ENCODE data around the gene CTAGE8. TPM values are rescaled to one million over a fixed set of nuclear protein-coding genes. Genes with fewer than 3 reads are reported as not detected.
A peak's percentile ranks its signal among the peaks of the same experiment; 100 is the strongest.
"Not testable (repeated sequence)": the region's sequence is repeated elsewhere in the genome, so short reads cannot be mapped to it uniquely, and the experiment has no call there.

The CTAGE8 gene
- total RNA-seq, 1 experiment from 2014 or later, result 9.9 TPM

DNA sequence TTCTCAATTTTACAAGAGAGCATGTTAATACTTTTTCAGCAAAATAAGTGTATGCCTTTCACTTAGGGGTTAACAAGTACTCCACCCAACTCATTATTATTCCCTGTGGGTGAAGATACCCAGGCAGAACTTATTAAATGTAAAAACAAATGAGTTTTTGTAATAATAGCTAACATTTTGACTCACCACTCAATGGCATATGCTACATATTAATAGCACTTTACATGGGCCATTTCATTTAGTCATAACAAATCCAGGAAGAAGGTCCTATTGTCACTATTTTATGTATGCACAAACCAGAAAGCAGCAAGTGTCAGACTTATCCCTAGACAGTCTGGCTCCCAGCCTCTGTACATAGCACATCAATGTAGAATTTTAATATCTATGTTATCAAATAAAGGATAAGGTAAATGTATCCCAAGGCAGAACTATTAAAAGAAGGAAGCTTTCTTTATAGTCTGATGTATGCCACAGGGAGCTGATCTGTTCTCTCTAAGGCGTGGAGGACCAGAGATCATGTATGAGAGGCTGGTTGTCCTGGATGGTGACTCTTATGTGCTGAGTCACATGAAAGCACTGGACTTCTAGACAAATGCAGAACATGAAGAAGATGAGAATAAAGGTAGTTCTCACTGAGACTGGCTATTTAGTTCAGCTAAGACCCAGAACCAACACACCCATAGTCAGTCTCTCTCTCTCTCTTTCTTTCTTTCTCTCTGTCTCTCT, 33.7 kb upstream of the CTAGE8 start:
- H3F3A ChIP-seq (ENCODE audit: insufficient read depth, low read depth); H3K27me3 ChIP-seq (ENCODE audit: insufficient read depth, low read depth); H3K9me2 ChIP-seq (ENCODE audit: insufficient read depth); H3K4me1 ChIP-seq (replicated peaks; ENCODE audit: insufficient read depth); H2AFZ ChIP-seq; intact Hi-C loops (cut with micrococcal nuclease; ENCODE audit: unreplicated experiment); H3K4me2 ChIP-seq; CTCF ChIA-PET; H3K9me3 ChIP-seq (ENCODE audit: insufficient read depth, low read depth); H3K79me2 ChIP-seq (ENCODE audit: low read depth); H3K36me3 ChIP-seq (ENCODE audit: low read depth); POLR2A ChIA-PET (ENCODE audit: unreplicated experiment); H3K4me3 ChIP-seq; BruUV-seq (replicated peaks); H3K27ac ChIP-seq; H4K20me1 ChIP-seq (ENCODE audit: insufficient read depth): not testable (repeated sequence)
- peak in 1 of 2 experiments; percentile 9 for DNase-seq

DNA sequence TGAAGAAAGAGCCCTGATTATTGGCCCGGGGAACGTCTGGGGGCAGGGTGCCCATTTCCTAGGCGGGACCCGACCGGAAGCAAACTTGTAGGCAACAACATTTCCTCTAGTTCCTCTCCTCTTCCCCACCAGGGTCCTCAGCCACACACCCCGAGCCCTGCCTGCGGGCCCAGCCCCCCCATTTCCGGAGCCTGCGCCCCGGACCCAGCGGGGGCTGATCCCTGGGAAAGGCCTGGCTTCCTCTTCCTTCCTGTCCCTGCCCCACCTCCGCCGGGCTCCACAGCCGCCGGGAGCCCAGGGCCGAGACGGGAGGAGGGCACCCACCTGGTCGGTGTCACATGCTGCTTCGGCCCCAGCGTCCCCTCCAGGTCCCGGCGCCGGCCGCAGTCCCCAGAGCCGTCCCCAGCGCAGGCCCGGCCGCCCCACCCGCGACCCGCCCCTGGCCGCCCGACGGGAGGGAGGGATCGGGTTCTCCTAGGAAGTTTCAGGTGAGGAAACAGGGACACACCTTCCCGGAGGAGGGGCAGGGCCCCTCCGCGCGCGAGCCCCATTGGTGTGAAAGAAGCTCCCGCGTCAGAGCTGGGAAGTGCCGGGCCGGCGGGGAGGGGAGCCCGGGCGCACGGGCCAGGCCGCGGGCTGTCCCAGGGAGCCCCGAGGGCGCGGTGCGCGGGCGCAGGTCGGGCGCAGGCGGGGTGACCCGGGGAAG, 24.9 kb upstream of the CTAGE8 start:
- DNase-seq; H3K27me3 ChIP-seq (ENCODE audit: insufficient read depth, low read depth); H3K27ac ChIP-seq; H3K4me3 ChIP-seq; H3K9me3 ChIP-seq (ENCODE audit: insufficient read depth, low read depth); POLR2A ChIA-PET (ENCODE audit: unreplicated experiment); CTCF ChIA-PET; H3K4me1 ChIP-seq (replicated peaks; ENCODE audit: insufficient read depth); H3K4me2 ChIP-seq; H3K9me2 ChIP-seq (ENCODE audit: insufficient read depth); H3K79me2 ChIP-seq (ENCODE audit: low read depth); H3F3A ChIP-seq (ENCODE audit: insufficient read depth, low read depth); H2AFZ ChIP-seq; intact Hi-C loops (cut with micrococcal nuclease; ENCODE audit: unreplicated experiment); H4K20me1 ChIP-seq (ENCODE audit: insufficient read depth); H3K36me3 ChIP-seq (ENCODE audit: low read depth): not testable (repeated sequence)
- BruUV-seq (replicated peaks), result TSS peak; percentile 69

DNA sequence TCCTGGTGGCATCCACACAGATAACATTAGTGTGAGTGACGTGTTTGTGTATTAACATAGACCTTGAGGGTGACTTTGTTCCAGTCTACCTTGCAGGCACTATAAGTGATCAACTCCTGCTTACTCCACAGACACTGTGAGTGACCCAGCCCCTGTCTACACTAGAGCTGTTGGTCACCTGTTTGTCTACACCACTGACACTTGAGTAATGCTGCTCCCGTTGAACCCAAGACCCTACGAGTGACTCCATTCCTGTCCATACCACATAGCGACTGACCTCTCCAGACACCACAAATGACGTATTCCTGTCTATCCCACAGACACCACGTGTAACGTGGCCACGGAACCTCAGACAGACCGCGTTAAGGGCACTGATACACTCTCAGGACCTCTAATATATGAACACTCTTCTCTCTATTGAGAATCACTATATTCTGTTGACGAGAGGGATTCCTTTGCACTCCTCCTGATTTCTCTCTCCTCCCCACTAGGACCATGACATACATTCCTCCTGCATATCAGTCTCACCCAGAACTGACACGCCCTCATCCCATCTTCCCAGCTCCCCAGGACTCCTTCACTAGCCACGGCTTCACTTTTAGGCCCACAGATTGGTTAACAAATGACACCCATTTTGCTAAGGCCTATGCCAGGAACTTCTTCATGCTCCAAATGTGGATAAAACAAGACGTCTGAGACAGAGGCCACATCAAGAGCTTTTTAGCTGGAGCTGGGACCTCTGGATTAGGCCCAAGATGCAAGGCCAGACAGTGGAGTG, 23.5 kb upstream of the CTAGE8 start:
- H3K4me1 ChIP-seq (replicated peaks; ENCODE audit: insufficient read depth); H2AFZ ChIP-seq; BruUV-seq (replicated peaks); H3K9me2 ChIP-seq (ENCODE audit: insufficient read depth); H3F3A ChIP-seq (ENCODE audit: insufficient read depth, low read depth); CTCF ChIA-PET; H3K27me3 ChIP-seq (ENCODE audit: insufficient read depth, low read depth); H3K36me3 ChIP-seq (ENCODE audit: low read depth); intact Hi-C loops (cut with micrococcal nuclease; ENCODE audit: unreplicated experiment); H4K20me1 ChIP-seq (ENCODE audit: insufficient read depth); H3K9me3 ChIP-seq (ENCODE audit: insufficient read depth, low read depth); H3K4me3 ChIP-seq; H3K79me2 ChIP-seq (ENCODE audit: low read depth); H3K27ac ChIP-seq; H3K4me2 ChIP-seq; DNase-seq; POLR2A ChIA-PET (ENCODE audit: unreplicated experiment): not testable (repeated sequence)

DNA sequence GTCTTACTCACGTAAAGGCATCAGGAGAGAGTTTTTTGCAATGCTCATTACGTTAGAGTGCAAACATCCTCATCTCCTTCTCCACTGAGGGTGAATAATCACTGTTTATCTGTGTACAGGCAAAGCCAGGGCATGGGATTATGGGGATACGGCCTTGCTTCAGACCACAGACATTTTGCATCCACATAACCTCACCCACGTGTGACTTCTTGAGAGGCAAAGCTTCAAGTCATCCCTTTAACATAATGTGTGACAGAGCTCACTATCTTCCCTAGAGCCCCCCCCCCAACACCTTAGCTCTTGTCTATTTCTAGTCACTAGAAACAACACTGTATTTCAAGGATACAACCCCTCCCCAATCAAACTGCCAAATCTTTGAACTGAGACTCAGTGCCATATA, 22.5 kb upstream of the CTAGE8 start:
- H3K9me2 ChIP-seq (ENCODE audit: insufficient read depth); DNase-seq; H3F3A ChIP-seq (ENCODE audit: insufficient read depth, low read depth); H3K27ac ChIP-seq; H4K20me1 ChIP-seq (ENCODE audit: insufficient read depth); CTCF ChIA-PET; H3K27me3 ChIP-seq (ENCODE audit: insufficient read depth, low read depth); POLR2A ChIA-PET (ENCODE audit: unreplicated experiment); H3K79me2 ChIP-seq (ENCODE audit: low read depth); H3K9me3 ChIP-seq (ENCODE audit: insufficient read depth, low read depth); H2AFZ ChIP-seq; H3K4me2 ChIP-seq; BruUV-seq (replicated peaks); intact Hi-C loops (cut with micrococcal nuclease; ENCODE audit: unreplicated experiment); H3K4me3 ChIP-seq; H3K36me3 ChIP-seq (ENCODE audit: low read depth); H3K4me1 ChIP-seq (replicated peaks; ENCODE audit: insufficient read depth): not testable (repeated sequence)

DNA sequence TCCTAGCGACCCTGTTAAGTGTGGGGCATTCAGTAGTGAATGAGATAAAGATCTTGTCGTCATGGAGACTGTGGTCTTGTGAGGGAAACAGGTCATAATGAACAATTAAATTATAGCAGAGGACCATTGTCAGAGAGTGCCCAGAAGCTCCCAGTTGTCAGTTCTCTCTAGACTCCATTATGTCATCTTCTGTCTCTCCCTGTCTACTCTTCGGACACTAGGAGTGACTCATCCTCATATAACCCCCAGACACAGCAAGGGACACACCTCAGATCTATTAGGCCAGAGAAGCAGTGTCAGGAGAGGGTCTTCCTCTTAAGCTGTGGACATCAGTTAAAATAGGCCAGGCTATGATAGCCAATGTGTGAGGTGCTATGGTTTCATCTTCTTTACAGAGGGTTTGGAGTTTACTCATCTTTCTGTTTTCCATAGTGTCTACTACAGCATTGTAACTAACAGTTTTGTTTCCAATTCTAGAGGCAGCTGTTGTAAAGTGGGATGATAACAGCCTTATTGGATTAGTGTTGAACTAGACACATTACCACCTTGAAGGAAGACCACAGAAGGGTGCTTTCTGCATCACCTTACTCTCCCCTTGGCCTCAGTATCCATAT, 18.2 kb upstream of the CTAGE8 start:
- intact Hi-C loops (cut with micrococcal nuclease; ENCODE audit: unreplicated experiment); H3K36me3 ChIP-seq (ENCODE audit: low read depth); BruUV-seq (replicated peaks); H3F3A ChIP-seq (ENCODE audit: insufficient read depth, low read depth); H3K27me3 ChIP-seq (ENCODE audit: insufficient read depth, low read depth); H3K9me3 ChIP-seq (ENCODE audit: insufficient read depth, low read depth); H3K4me2 ChIP-seq; H2AFZ ChIP-seq; H3K27ac ChIP-seq; CTCF ChIA-PET; H3K4me1 ChIP-seq (replicated peaks; ENCODE audit: insufficient read depth); H3K4me3 ChIP-seq; H3K79me2 ChIP-seq (ENCODE audit: low read depth); H4K20me1 ChIP-seq (ENCODE audit: insufficient read depth); POLR2A ChIA-PET (ENCODE audit: unreplicated experiment); H3K9me2 ChIP-seq (ENCODE audit: insufficient read depth); DNase-seq: not testable (repeated sequence)

DNA sequence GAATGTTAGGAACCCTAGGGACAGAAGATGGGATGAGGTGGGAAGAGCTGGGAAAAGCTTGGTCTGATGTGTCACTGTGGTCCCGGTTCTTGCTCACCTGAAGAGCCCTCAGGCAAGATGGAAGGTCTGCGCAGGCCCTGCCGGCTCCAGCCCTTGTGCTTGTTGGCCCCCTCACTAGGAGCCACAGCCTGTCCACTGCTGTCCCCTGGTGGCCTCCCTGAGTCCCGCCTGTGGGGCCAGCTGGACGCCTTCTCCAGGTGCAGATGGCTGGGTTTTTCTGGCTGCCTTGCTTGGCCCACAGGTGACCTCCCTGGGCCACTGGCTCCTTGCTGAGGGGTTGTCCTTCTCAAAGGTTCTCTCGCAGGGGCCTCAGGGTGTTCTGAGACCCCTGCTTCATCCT, 14.6 kb upstream of the CTAGE8 start:
- H3K9me3 ChIP-seq (ENCODE audit: insufficient read depth, low read depth); BruUV-seq (replicated peaks); H3K27me3 ChIP-seq (ENCODE audit: insufficient read depth, low read depth); DNase-seq; H2AFZ ChIP-seq; H3K9me2 ChIP-seq (ENCODE audit: insufficient read depth); H3K79me2 ChIP-seq (ENCODE audit: low read depth); H3F3A ChIP-seq (ENCODE audit: insufficient read depth, low read depth); H4K20me1 ChIP-seq (ENCODE audit: insufficient read depth); POLR2A ChIA-PET (ENCODE audit: unreplicated experiment); H3K4me2 ChIP-seq; CTCF ChIA-PET; intact Hi-C loops (cut with micrococcal nuclease; ENCODE audit: unreplicated experiment); H3K4me1 ChIP-seq (replicated peaks; ENCODE audit: insufficient read depth); H3K4me3 ChIP-seq; H3K36me3 ChIP-seq (ENCODE audit: low read depth); H3K27ac ChIP-seq: not testable (repeated sequence)

DNA sequence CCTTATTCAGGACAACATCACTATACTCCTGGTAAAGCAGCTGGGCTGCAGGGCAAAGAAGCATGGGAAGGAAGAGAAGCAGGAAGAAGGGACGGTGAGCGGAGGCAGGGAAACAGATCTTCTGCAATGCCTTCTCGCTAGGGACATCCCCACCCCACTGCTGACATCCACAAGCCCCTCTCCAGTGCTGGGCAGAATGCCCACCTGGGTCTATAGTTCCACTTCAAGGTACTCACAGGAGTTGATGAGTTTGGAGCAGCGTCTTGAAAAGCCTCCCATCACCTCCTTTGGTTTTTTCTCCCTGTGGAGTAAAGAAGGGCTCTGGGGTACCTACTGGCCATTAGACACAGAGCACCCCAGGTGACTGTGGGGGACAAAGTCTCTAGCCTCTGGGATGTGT, 13.4 kb upstream of the CTAGE8 start:
- H4K20me1 ChIP-seq (ENCODE audit: insufficient read depth); BruUV-seq (replicated peaks); H3K4me3 ChIP-seq; DNase-seq; H3K4me1 ChIP-seq (replicated peaks; ENCODE audit: insufficient read depth); H3K9me2 ChIP-seq (ENCODE audit: insufficient read depth); H2AFZ ChIP-seq; H3K79me2 ChIP-seq (ENCODE audit: low read depth); intact Hi-C loops (cut with micrococcal nuclease; ENCODE audit: unreplicated experiment); POLR2A ChIA-PET (ENCODE audit: unreplicated experiment); H3K36me3 ChIP-seq (ENCODE audit: low read depth); H3F3A ChIP-seq (ENCODE audit: insufficient read depth, low read depth); CTCF ChIA-PET; H3K4me2 ChIP-seq; H3K27me3 ChIP-seq (ENCODE audit: insufficient read depth, low read depth); H3K27ac ChIP-seq; H3K9me3 ChIP-seq (ENCODE audit: insufficient read depth, low read depth): not testable (repeated sequence)

All from PC-9 (cell line).